Measurements from ENCODE around the gene TNS2. TPM values are rescaled to one million over a fixed set of nuclear protein-coding genes. Genes with fewer than 3 reads are reported as not detected.

TNS2 gene
- total and polyA plus RNA-seq, 11 donors = 56.0 to 193 (median 88.4) TPM

- intact Hi-C loops (cut with DNase I) = no loop called here
- peaks cover 7 to 92% (median 59%) of the 10 kb centered on the region in 12 donors for H3K4me1 ChIP-seq
- H3K9me3 ChIP-seq = no peaks in the 10 kb centered on the region
- H3K4me3 ChIP-seq = no peak overlapping the region
- WGBS, 4 donors = 81 to 90% (median 84%) methylated on average over 14 to 15 of the region's 15 CpGs
- TF ChIP-seq CTCF (IDR thresholded peaks at IDR 0.05) (no peak), POLR2A (IDR thresholded peaks at IDR 0.05) (no peak)
- no peaks in the 10 kb centered on the region for H3K27me3 ChIP-seq
- H3K27ac ChIP-seq = peak overlapping the region in 9 of 12 donors; percentile 37 to 100 (median 98)
- DNase-seq (peak in 1 of 5 donors; percentile 20), ATAC-seq (no peak)
- H3K36me3 ChIP-seq = peaks cover 0 to 78% (median 62%) of the 10 kb centered on the region in 9 donors
Observed at GRCh38 chr12:53055471-53056266, 5.8 kb downstream of the TNS2 start.

DNA sequence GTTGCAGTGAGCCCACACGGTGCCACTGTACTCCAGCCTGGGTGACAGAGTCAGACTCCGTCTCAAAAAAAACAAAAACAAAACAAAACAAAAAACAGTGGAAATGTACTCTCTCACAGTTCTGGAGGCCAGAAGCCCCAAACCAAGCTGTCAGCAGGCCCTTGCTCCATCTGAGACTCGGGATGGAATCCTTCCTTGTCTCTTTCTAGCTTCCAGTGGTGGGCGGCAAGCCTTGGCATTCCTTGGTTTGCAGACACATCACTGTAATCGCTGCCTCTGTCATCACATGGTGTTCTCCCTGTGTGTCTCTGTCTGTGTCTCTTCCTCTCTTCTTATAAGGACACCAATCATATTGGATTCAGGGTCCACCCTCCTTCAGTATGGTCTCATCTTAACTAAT, 6.4 kb downstream of the TNS2 start:
- peak overlapping the region in 2 of 12 donors; percentile 37 to 96 for H3K27ac ChIP-seq
- H3K27me3 ChIP-seq = no peaks in the 10 kb centered on the region
- H3K36me3 ChIP-seq = peaks cover 0 to 84% (median 68%) of the 10 kb centered on the region in 9 donors
- TF ChIP-seq POLR2A (IDR thresholded peaks at IDR 0.05) (no peak), CTCF (IDR thresholded peaks at IDR 0.05) (no peak)
- intact Hi-C loops (cut with DNase I) = no loop called here
- 79 to 87% (median 82%) methylated on average over 5 of the region's 5 CpGs for WGBS, 4 donors
- DNase-seq (no peak), ATAC-seq (no peak)
- H3K9me3 ChIP-seq = no peaks in the 10 kb centered on the region
- H3K4me3 ChIP-seq = no peak overlapping the region
- peaks cover 7 to 92% (median 61%) of the 10 kb centered on the region in 12 donors for H3K4me1 ChIP-seq

- WGBS, 4 donors = 91 to 94% (median 91%) methylated on average over 6 to 7 of the region's 7 CpGs
- no peak overlapping the region for H3K27ac ChIP-seq
- TF ChIP-seq POLR2A (IDR thresholded peaks at IDR 0.05) (no peak), CTCF (IDR thresholded peaks at IDR 0.05) (no peak)
Observed at GRCh38 chr12:53056901-53057300, 7.0 kb downstream of the TNS2 start.

GRCh38 chr12:53057816-53058500, 8.1 kb downstream of the TNS2 start:
- no peaks in the 10 kb centered on the region for H3K27me3 ChIP-seq
- DNase-seq = peak in 3 of 5 donors; percentile 25 to 49 (median 44)
- TF ChIP-seq POLR2A (IDR thresholded peaks at IDR 0.05) (no peak), CTCF (IDR thresholded peaks at IDR 0.05) (no peak)
- ATAC-seq = no peak
- 82 to 87% (median 86%) methylated on average over 13 of the region's 13 CpGs for WGBS, 4 donors
- no peak overlapping the region for H3K4me3 ChIP-seq
- H3K9me3 ChIP-seq = no peaks in the 10 kb centered on the region
- intact Hi-C loops (cut with DNase I) = no loop called here
- peaks cover 0 to 92% (median 81%) of the 10 kb centered on the region in 9 donors for H3K36me3 ChIP-seq
- H3K4me1 ChIP-seq = peaks cover 10 to 92% (median 62%) of the 10 kb centered on the region in 12 donors
- H3K27ac ChIP-seq = peak overlapping the region in 1 of 12 donors; percentile 8

More at GRCh38 chr12:53056901-53057300, 7.0 kb downstream of the TNS2 start:
- Histone ChIP-seq H3K4me3 (no peak overlapping the region), H3K9me3 (no peaks in the 10 kb centered on the region), H3K27me3 (no peaks in the 10 kb centered on the region), H3K4me1 (peaks cover 7 to 92% (median 61%) of the 10 kb centered on the region in 12 donors), H3K36me3 (peaks cover 0 to 87% (median 74%) of the 10 kb centered on the region in 9 donors)
- intact Hi-C loops (cut with DNase I) = no loop called here
- ATAC-seq (no peak), DNase-seq (peak in 1 of 5 donors; percentile 24)

All from heart left ventricle (tissue), 16 donors.